ENCODE results near the gene RNF180.
"Not testable (repeated sequence)": the region's sequence is repeated elsewhere in the genome, so short reads cannot be mapped to it uniquely, and the experiment has no call there.

RNF180 gene

DNA sequence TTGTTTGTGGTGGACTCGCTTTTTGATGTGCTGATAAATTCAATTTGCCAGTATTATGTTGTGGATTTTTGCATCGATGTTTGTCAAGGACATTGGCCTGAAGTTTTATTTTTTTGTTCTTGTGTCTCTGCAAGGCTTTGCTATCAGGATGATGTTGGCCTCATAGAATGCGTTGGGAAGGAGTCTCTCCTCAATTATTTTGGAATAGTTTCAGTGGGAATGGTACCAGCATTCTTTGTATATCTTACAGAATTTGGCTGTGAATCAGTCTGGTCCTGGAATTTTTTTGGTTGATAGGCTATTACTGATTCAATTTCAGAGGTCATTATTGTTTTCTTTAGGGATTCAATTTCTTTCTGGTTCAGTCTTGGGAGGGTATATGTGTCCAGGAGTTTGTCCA, 198.8 kb downstream of the RNF180 start:
- no peak for DNase-seq (ENCODE audit: low spot score)
- FAIRE-seq = no peak

DNA sequence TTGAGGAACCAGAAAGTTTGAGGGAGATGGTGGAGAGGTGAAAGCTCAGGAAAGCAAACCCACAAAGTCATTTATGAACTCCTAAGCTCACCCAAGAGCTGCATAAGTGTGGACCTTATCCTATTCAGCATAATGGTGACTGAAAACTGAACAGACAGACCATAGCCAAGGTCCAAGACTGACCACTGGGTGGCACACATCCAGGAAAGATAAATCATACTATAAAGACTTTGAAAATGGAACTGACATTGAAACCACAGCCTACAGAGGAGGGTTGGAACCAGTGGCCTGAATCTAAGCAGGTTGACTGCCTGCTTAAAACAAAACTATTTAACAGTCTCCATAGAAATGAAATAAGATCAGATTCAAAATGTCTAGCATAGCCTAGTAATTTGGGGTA, 219.1 kb downstream of the RNF180 start:
- FAIRE-seq (no peak), DNase-seq (ENCODE audit: low spot score) (peak; percentile 9)

GRCh38 chr5:64397552-64397951, 231.9 kb downstream of the RNF180 start:
- FAIRE-seq (no peak), DNase-seq (ENCODE audit: low spot score) (no peak)

DNA sequence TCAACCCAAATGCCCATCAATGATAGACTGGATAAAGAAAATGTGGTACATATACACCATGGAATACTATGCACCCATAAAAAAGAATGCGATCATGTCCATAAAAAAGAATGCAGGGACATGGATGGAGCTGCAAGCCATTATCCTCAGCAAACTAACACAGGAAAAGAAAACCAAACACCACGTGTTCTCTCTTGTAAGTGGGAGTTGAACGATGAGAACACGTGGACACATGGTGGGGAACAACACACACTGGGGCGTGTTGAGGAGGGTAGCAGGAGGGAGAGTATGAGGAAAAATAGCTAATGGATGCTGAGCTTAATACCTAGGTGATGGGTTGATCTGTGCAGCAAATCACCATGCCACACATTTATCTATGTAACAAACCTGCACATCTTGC, 233.1 kb downstream of the RNF180 start:
- not testable (repeated sequence) for FAIRE-seq; DNase-seq (ENCODE audit: low spot score)

DNA sequence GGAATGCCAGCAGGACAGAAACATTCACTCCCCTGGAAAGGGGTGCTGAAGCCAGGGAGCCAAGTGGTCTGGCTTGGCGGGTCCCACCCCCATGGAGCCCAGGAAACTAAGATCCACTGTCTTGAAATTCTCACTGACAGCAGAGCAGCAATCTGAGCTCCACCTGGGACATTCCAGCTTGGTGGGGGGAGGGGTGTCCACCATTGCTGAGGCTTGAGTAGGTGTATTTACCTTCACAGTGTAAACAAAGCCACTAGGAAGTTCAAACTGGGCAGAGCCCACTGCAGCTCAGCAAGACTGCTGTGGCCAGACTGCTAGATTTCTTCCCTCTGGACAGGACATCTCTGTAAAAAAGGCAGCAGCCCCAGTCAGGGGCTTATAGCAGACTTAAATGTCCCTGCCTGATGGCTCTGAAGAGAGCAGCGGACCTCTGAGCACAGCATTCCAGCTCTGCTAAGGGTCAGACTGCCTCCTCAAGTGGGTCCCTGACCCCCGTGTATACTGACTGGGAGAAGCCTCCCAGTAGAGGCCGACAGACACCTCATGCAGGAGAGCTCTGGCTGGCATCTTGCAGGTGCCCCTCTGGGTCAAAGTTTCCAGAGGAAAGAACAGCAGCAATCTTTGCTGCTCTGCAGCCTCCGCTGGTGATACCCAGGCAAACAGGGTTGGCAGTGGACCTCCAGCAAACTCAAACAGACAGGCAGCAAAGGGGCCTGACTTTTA, 241.6 kb downstream of the RNF180 start:
- not testable (repeated sequence) for FAIRE-seq; DNase-seq (ENCODE audit: low spot score)

- DNase-seq (ENCODE audit: low spot score) (no peak), FAIRE-seq (no peak)
Measured at GRCh38 chr5:64417390-64417789, 251.7 kb downstream of the RNF180 start.

- FAIRE-seq (no peak), DNase-seq (ENCODE audit: low spot score) (no peak)
Measured at GRCh38 chr5:64418013-64418412, 252.4 kb downstream of the RNF180 start.
